Tibial nerve (tissue), 4 donors: ENCODE measurements around the gene OBSCN.

Source experiments
- EP300 ChIP-seq, 2 donors: sonication (generic); formaldehyde crosslinking; IDR thresholded peaks; one replicate each; pipeline ENCODE4 v1.6.1; 2017; ENCODE audit warnings: antibody characterized with exemption in 2 of 2, mild to moderate bottlenecking in 1 of 2
- POLR2A ChIP-seq, 2 donors: fragments of 450-650 bp; IDR thresholded peaks; one replicate each; pipeline ENCODE4 v1.6.1; 2017; ENCODE audit warnings: antibody characterized with exemption in 2 of 2, mild to moderate bottlenecking in 2 of 2, moderate library complexity in 2 of 2
- TF ChIP-seq, protein P1 (sequence below), 5 experiments: fragments of 200-600 bp in 3 of 5; fragments of 450-650 bp in 2 of 5; sonication (generic) in 3 of 5; IDR thresholded peaks; one replicate each; pipeline ENCODE4 v1.5.1; 2016 to 2019; ENCODE audit warnings: antibody characterized with exemption in 5 of 5, mild to moderate bottlenecking in 3 of 5, moderate library complexity in 2 of 5

DNA sequence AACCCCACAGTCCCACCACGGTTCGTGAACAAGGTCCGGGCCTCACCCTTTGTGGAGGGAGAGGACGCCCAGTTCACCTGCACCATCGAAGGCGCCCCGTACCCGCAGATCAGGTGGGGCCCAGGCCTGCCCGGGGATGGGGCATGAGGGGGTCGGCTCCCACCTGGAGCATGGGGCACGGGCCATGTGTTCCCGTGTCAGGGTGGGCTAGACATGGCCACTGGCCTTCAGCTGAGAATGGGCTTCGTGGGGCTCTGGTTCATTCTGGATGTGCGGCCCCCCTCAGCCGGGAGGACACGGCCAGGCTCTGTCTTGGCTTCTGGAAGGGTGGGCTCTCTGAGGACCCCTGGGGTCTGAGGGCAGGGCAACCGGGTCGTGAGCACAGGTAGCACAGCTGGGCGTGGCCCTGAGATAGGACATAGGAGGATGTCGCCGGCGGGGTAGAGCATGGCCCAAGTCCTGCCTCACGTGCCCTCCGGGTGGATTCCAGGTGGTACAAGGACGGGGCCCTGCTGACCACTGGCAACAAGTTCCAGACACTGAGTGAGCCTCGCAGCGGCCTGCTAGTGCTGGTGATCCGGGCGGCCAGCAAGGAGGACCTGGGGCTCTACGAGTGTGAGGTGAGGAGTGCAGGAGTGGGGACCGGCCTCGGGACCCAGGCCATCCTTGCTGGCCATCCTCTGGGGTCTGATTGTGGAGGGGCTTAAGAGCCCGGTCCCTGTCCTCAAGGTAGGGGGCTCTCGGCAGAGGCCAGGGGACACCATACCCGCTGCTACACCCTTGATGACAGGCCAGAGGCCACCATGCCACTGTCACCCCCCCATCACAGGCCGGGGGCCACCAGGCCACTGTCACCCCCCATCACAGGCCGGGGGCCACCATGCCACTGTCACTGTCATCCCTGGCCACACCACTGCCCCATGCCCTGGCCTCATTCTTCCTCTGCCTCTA is 143.3 kb downstream of the OBSCN start:
- TF ChIP-seq, protein P1, sequence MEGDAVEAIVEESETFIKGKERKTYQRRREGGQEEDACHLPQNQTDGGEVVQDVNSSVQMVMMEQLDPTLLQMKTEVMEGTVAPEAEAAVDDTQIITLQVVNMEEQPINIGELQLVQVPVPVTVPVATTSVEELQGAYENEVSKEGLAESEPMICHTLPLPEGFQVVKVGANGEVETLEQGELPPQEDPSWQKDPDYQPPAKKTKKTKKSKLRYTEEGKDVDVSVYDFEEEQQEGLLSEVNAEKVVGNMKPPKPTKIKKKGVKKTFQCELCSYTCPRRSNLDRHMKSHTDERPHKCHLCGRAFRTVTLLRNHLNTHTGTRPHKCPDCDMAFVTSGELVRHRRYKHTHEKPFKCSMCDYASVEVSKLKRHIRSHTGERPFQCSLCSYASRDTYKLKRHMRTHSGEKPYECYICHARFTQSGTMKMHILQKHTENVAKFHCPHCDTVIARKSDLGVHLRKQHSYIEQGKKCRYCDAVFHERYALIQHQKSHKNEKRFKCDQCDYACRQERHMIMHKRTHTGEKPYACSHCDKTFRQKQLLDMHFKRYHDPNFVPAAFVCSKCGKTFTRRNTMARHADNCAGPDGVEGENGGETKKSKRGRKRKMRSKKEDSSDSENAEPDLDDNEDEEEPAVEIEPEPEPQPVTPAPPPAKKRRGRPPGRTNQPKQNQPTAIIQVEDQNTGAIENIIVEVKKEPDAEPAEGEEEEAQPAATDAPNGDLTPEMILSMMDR (IDR thresholded peaks at IDR 0.05) = no peak
- TF ChIP-seq POLR2A (IDR thresholded peaks at IDR 0.05) (no peak), EP300 (IDR thresholded peaks at IDR 0.05) (no peak)
